ENCODE measurements around the gene HHIP.

The HHIP gene

DNA sequence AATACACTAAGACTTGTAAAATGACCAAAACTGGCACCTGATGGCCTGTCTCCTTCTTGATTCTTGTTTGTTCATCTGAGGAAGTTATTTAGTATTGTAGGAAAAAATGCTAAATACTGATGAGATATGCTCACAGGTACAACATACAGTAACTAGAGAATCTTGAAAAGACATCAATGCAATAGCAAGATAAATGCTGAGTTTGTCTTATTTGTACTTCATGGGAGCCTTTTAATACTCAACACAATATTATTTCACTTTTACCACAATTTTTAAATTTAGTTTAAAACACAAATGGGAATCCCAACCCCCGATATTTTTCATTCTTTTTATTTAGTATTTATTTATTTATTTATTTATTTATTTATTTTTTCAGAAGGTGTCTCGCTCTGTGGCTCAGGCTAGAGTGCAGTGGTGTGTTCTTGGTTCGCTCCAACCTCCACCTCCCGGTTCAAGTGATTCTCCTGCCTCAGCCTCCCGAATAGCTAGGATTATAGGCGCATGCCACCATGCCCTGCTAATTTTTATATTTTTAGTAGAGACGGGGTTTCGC, 12.1 kb downstream of the HHIP start:
- ATAC-seq, result no peak
- TF ChIP-seq PPARA (CRISPR knock-in tag; IDR thresholded peaks at IDR 0.05; ENCODE audit: borderline replicate concordance) (no peak), SNAI2 (CRISPR knock-in tag; IDR thresholded peaks at IDR 0.05) (no peak), TOX (CRISPR knock-in tag; IDR thresholded peaks at IDR 0.05; ENCODE audit: borderline replicate concordance) (no peak), RARB (CRISPR knock-in tag; IDR thresholded peaks at IDR 0.05) (no peak), ISL1 (CRISPR knock-in tag; IDR thresholded peaks at IDR 0.05) (no peak), ZNF8 (CRISPR knock-in tag; IDR thresholded peaks at IDR 0.05) (no peak), ESRRG (CRISPR knock-in tag; IDR thresholded peaks at IDR 0.05) (no peak), GLIS3 (CRISPR knock-in tag; IDR thresholded peaks at IDR 0.05) (no peak), BACH2 (CRISPR knock-in tag; IDR thresholded peaks at IDR 0.05; ENCODE audit: borderline replicate concordance) (no peak), ZFP30 (CRISPR knock-in tag; IDR thresholded peaks at IDR 0.05) (no peak), ZNF70 (CRISPR knock-in tag; IDR thresholded peaks at IDR 0.05) (no peak), OSR1 (CRISPR knock-in tag; IDR thresholded peaks at IDR 0.05) (no peak), ZNF565 (CRISPR knock-in tag; conservative IDR thresholded peaks at IDR 0.05; ENCODE audit: low read depth) (no peak)
- TF ChIP-seq, protein P1, sequence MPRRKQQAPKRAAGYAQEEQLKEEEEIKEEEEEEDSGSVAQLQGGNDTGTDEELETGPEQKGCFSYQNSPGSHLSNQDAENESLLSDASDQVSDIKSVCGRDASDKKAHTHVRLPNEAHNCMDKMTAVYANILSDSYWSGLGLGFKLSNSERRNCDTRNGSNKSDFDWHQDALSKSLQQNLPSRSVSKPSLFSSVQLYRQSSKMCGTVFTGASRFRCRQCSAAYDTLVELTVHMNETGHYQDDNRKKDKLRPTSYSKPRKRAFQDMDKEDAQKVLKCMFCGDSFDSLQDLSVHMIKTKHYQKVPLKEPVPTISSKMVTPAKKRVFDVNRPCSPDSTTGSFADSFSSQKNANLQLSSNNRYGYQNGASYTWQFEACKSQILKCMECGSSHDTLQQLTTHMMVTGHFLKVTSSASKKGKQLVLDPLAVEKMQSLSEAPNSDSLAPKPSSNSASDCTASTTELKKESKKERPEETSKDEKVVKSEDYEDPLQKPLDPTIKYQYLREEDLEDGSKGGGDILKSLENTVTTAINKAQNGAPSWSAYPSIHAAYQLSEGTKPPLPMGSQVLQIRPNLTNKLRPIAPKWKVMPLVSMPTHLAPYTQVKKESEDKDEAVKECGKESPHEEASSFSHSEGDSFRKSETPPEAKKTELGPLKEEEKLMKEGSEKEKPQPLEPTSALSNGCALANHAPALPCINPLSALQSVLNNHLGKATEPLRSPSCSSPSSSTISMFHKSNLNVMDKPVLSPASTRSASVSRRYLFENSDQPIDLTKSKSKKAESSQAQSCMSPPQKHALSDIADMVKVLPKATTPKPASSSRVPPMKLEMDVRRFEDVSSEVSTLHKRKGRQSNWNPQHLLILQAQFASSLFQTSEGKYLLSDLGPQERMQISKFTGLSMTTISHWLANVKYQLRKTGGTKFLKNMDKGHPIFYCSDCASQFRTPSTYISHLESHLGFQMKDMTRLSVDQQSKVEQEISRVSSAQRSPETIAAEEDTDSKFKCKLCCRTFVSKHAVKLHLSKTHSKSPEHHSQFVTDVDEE (CRISPR knock-in tag; IDR thresholded peaks at IDR 0.05), result no peak
- TF ChIP-seq, protein P2, sequence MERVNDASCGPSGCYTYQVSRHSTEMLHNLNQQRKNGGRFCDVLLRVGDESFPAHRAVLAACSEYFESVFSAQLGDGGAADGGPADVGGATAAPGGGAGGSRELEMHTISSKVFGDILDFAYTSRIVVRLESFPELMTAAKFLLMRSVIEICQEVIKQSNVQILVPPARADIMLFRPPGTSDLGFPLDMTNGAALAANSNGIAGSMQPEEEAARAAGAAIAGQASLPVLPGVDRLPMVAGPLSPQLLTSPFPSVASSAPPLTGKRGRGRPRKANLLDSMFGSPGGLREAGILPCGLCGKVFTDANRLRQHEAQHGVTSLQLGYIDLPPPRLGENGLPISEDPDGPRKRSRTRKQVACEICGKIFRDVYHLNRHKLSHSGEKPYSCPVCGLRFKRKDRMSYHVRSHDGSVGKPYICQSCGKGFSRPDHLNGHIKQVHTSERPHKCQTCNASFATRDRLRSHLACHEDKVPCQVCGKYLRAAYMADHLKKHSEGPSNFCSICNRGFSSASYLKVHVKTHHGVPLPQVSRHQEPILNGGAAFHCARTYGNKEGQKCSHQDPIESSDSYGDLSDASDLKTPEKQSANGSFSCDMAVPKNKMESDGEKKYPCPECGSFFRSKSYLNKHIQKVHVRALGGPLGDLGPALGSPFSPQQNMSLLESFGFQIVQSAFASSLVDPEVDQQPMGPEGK (CRISPR knock-in tag; IDR thresholded peaks at IDR 0.05; ENCODE audit: borderline replicate concordance), result no peak
- TF ChIP-seq, protein P3, sequence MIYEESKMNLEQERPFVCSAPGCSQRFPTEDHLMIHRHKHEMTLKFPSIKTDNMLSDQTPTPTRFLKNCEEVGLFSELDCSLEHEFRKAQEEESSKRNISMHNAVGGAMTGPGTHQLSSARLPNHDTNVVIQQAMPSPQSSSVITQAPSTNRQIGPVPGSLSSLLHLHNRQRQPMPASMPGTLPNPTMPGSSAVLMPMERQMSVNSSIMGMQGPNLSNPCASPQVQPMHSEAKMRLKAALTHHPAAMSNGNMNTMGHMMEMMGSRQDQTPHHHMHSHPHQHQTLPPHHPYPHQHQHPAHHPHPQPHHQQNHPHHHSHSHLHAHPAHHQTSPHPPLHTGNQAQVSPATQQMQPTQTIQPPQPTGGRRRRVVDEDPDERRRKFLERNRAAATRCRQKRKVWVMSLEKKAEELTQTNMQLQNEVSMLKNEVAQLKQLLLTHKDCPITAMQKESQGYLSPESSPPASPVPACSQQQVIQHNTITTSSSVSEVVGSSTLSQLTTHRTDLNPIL (CRISPR knock-in tag; IDR thresholded peaks at IDR 0.05; ENCODE audit: low read depth), result no peak
- TF ChIP-seq, protein P4, sequence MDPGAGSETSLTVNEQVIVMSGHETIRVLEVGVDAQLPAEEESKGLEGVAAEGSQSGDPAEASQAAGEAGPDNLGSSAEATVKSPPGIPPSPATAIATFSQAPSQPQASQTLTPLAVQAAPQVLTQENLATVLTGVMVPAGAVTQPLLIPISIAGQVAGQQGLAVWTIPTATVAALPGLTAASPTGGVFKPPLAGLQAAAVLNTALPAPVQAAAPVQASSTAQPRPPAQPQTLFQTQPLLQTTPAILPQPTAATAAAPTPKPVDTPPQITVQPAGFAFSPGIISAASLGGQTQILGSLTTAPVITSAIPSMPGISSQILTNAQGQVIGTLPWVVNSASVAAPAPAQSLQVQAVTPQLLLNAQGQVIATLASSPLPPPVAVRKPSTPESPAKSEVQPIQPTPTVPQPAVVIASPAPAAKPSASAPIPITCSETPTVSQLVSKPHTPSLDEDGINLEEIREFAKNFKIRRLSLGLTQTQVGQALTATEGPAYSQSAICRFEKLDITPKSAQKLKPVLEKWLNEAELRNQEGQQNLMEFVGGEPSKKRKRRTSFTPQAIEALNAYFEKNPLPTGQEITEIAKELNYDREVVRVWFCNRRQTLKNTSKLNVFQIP (CRISPR knock-in tag; IDR thresholded peaks at IDR 0.05; ENCODE audit: borderline replicate concordance, low read depth), result no peak
- TF ChIP-seq, protein P5, sequence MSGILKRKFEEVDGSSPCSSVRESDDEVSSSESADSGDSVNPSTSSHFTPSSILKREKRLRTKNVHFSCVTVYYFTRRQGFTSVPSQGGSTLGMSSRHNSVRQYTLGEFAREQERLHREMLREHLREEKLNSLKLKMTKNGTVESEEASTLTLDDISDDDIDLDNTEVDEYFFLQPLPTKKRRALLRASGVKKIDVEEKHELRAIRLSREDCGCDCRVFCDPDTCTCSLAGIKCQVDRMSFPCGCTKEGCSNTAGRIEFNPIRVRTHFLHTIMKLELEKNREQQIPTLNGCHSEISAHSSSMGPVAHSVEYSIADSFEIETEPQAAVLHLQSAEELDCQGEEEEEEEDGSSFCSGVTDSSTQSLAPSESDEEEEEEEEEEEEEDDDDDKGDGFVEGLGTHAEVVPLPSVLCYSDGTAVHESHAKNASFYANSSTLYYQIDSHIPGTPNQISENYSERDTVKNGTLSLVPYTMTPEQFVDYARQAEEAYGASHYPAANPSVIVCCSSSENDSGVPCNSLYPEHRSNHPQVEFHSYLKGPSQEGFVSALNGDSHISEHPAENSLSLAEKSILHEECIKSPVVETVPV (CRISPR knock-in tag; IDR thresholded peaks at IDR 0.05), result no peak

DNA sequence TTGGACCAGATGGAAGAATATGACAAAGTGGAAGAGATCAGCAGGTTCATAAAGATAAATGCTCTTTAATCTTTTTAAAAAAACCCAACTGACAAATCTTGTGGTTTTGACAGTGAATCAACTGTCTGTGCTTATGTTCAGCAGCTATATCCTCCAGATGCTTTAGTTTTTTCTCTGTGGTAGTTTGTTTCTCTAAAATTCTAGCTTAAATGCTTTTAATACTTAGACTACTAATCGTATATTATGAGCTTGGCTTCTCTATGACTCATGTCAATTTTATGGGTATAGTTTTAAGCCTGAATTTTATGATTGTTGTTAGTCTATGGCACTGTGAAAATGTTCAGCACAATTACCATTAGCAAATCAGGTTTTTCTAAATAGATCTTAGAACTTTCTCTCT, 12.9 kb downstream of the HHIP start:
- ATAC-seq, result no peak
- TF ChIP-seq, protein P3 (CRISPR knock-in tag; IDR thresholded peaks at IDR 0.05; ENCODE audit: low read depth), result no peak
- no peak for TF ChIP-seq ZFP30 (CRISPR knock-in tag; IDR thresholded peaks at IDR 0.05)
- no peak for TF ChIP-seq SNAI2 (CRISPR knock-in tag; IDR thresholded peaks at IDR 0.05)
- TF ChIP-seq RARB (CRISPR knock-in tag; IDR thresholded peaks at IDR 0.05), result no peak
- TF ChIP-seq ZNF70 (CRISPR knock-in tag; IDR thresholded peaks at IDR 0.05), result no peak
- TF ChIP-seq OSR1 (CRISPR knock-in tag; IDR thresholded peaks at IDR 0.05), result no peak
- TF ChIP-seq ZC3H10 (CRISPR knock-in tag; IDR thresholded peaks at IDR 0.05), result no peak
- TF ChIP-seq ESRRG (CRISPR knock-in tag; IDR thresholded peaks at IDR 0.05), result no peak
- no peak for TF ChIP-seq TCF4 (CRISPR knock-in tag; IDR thresholded peaks at IDR 0.05; ENCODE audit: borderline replicate concordance)
- TF ChIP-seq, protein P4 (CRISPR knock-in tag; IDR thresholded peaks at IDR 0.05; ENCODE audit: borderline replicate concordance, low read depth), result no peak
- no peak for TF ChIP-seq BACH2 (CRISPR knock-in tag; IDR thresholded peaks at IDR 0.05; ENCODE audit: borderline replicate concordance)
- no peak for TF ChIP-seq ISL1 (CRISPR knock-in tag; IDR thresholded peaks at IDR 0.05)
- TF ChIP-seq GLIS3 (CRISPR knock-in tag; IDR thresholded peaks at IDR 0.05), result no peak
- TF ChIP-seq, protein P2 (CRISPR knock-in tag; IDR thresholded peaks at IDR 0.05; ENCODE audit: borderline replicate concordance), result no peak
- no peak for TF ChIP-seq CSDC2 (CRISPR knock-in tag; IDR thresholded peaks at IDR 0.05)
- no peak for TF ChIP-seq ZNF8 (CRISPR knock-in tag; IDR thresholded peaks at IDR 0.05)
- TF ChIP-seq ZNF565 (CRISPR knock-in tag; conservative IDR thresholded peaks at IDR 0.05; ENCODE audit: low read depth), result no peak
- no peak for TF ChIP-seq TOX (CRISPR knock-in tag; IDR thresholded peaks at IDR 0.05; ENCODE audit: borderline replicate concordance)
- no peak for TF ChIP-seq ZFP3 (CRISPR knock-in tag; IDR thresholded peaks at IDR 0.05)
